HG02623 (cell line): ENCODE data around the gene PRRT3.
"Not testable (repeated sequence)": the region's sequence is repeated elsewhere in the genome, so short reads cannot be mapped to it uniquely, and the experiment has no call there.

Experiments
- ATAC-seq: cut with Tn5 transposase; IDR thresholded peaks from one replicate; pipeline ENCODE4 v1.9.1; 2021; ENCODE audit warnings: moderate library complexity; ENCODE audit not compliant: unreplicated experiment

Gene PRRT3

GRCh38 chr3:9947025-9947995 is 4.9 kb downstream of the PRRT3 start:
- no peak for ATAC-seq

DNA sequence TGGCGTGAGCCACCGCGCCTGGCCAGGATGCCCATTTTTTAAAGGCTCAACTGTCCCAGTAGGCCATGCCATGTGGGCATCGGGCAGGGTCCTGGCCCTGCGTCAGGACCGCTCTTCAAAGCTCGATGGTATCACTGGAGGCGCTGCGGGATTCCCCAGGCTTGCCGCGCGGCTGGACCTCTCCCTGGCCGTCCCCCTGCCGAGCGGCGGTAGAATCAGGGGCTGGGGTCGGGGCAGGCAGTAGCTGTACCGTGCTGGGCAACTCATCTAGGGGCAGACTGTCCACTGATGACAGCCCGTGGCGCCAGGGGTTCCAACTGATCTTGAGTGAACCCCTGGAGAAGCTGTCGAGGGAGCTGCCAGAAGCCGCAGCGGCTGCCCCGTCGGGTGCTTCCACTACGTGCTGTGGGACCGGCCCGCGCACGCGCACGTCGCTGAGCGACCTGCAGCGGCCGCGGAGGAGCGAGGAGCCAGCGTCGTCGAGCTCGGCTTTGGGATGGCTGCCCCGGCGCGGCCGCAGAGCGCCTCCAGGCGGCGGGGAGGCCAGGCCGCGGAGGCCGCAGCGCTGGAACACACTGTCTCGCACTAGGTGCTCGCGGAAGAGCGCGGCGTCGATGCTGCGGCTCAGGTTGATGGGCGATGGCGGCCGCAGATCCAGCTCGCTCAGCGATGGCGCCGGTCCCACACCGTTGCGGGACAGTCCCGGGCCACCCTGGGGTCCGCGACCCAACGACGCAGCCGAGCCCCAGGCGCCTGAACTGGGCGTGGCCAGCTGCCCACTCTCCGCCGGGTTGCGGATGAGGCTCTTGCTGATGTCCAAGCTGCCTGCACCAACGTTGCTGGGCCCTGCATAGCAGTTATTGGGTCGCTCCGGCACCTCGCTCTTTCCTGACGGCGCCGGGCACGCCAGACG is 5.8 kb downstream of the PRRT3 start:
- no peak for ATAC-seq

DNA sequence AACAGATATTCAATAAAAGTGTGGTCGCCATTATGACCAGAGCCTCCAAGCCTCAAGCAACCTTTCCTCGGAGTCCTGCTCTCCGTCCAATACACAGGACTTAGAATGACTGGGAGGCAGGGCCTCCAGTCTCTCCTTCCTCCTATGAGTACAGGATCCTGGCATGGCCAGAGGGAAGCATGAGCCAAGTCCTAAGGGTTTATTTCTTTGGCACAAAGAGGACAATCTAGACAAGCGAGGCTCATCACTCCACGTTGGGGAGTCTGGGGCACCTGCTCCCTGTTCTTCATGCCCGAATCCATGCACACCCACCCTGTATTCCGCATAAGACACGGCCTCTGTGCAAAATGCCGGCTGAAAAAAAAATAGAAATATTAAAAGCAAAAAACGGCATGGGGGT is 6.8 kb downstream of the PRRT3 start:
- ATAC-seq, result no peak

DNA sequence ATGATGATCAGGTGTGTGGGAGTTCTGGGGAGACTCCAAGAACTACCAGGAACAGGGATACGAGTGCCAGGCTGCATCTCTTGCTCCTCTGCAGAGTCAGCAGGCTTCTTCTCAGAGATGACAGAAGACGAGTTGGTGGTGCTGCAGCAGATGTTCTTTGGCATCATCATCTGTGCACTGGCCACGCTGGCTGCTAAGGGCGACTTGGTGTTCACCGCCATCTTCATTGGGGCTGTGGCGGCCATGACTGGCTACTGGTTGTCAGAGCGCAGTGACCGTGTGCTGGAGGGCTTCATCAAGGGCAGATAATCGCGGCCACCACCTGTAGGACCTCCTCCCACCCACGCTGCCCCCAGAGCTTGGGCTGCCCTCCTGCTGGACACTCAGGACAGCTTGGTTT is 7.9 kb downstream of the PRRT3 start:
- no peak for ATAC-seq

DNA sequence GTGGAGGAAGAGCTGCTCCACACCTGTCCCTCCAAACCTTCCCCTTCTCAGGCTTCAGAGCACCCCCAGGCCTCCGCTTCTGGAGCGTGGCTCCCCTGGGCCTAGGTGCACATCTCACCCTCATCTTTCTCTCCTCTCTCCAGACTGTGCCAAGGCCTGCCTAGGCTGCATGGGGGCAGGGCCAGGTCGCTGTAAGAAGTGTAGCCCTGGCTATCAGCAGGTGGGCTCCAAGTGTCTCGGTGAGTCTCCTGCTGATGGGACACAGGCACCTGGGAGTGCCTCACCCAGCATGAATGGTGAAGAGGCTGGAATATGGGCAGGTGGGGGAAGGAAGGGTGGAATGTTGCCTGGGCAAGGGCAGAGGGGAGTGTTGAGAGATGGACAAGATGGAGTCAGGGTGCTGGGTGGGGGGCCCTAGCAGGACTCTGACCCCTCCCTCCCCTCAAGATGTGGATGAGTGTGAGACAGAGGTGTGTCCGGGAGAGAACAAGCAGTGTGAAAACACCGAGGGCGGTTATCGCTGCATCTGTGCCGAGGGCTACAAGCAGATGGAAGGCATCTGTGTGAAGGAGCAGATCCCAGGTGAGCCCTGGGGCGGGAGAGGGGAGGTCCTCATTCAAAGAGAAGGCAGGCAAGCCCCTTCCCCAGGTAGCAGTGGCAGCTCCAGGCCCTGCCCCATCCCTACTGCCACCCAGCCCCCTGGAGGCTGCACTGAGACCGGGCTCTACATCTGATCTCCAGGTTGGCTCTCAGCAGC is 9.1 kb downstream of the PRRT3 start:
- ATAC-seq, result no peak

DNA sequence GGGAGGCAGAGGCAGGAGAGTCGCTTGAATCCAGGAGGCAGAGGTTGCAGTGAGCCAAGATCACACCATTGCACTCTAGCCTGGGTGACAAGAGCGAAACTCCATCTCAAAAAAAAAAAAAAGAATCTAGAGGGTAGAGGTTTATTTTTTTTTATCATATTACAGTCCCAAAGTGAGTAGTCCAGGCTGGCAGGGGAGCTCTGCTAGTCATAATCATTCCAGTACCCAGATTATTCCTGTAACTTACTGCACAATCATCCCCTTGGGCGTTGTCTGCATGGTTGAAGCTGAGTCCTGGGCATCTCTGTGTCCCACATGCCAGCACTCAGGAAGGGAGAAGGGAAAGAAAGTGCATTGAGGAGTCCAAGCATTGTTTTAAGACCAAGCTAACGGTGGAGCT is 10.0 kb downstream of the PRRT3 start:
- ATAC-seq, result no peak

DNA sequence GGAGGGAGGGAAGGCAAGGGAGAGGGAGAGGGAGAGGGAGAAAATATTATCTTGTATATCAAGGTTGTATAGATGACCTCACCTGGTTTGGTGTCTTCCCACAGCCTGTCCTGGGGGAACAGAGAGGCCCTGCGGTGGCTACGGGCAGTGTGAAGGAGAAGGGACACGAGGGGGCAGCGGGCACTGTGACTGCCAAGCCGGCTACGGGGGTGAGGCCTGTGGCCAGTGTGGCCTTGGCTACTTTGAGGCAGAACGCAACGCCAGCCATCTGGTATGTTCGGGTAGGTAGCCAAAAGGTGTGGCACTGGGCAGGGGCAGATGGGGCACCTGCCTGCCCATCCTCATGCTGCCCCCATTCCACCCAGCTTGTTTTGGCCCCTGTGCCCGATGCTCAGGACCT is 11.5 kb downstream of the PRRT3 start:
- ATAC-seq, result no peak

DNA sequence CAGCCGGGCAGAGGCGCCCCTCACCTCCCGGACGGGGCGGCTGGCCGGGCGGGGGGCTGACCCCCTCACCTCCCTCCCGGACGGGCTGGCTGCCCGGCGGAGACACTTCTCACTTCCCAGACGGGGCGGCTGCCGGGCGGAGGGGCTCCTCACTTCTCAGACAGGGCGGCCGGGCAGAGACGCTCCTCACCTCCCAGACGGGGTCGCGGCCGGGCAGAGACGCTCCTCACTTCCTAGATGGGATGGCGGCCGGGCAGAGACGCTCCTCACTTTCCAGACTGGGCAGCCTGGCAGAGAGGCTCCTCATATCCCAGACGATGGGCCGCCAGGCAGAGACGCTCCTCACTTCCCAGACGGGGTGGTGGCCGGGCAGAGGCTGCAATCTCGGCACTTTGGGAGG is 12.3 kb downstream of the PRRT3 start:
- not testable (repeated sequence) for ATAC-seq

GRCh38 chr3:9938966-9939365 is 13.2 kb downstream of the PRRT3 start:
- no peak for ATAC-seq

DNA sequence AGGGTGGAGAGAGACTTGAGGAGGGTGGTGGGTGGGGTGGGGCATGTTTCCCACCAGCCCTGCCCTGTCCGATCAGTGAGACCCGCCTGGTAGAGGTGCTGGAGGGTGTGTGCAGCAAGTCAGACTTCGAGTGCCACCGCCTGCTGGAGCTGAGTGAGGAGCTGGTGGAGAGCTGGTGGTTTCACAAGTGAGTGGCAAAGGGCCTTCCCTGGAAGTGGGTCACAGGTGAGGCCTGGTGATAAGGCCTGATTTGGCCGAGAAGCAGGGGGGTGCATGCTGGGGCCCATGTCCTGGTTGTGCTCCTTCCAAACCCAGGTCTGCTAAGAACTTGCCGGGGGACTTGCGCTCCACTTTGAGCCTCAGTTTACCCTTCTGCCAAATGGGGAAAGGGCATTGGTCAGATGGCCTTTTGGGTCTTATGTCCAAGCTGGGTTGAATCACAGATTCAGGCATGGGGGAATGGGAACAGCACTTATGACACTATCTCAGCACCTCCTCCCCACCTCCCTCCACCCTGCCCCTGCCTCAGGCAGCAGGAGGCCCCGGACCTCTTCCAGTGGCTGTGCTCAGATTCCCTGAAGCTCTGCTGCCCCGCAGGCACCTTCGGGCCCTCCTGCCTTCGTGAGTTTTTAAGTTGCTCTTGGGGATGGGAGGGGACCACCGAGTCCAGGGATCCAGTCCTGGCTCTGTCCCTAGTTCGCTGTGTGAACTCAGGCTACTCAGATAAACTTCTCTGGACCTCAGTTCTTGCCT is 14.5 kb downstream of the PRRT3 start:
- no peak for ATAC-seq

DNA sequence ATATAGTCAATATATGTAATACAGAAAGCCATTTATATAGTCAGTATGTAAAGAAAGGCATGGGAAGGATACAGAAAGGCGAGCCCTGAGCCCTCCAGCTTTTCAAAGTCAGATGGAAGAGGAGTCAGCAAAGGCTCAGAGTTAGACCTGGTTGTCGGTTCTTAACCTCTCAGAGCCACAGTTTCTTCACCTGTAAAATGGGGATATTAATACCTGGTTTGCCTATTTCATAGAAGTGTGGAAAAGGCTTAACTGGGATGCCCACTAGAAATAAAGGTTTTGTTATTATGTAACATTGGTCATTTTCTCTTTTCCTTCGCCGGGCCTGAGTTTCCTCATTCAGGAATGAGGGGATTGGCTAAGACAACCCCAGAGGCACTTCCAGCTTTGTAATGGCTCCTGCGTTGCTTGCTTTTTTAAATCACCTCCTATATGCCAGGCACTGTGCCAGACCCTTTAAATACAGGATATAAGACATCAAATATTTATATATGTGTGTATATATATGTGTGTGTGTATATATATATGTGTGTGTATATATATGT is 16.2 kb downstream of the PRRT3 start:
- no peak for ATAC-seq

DNA sequence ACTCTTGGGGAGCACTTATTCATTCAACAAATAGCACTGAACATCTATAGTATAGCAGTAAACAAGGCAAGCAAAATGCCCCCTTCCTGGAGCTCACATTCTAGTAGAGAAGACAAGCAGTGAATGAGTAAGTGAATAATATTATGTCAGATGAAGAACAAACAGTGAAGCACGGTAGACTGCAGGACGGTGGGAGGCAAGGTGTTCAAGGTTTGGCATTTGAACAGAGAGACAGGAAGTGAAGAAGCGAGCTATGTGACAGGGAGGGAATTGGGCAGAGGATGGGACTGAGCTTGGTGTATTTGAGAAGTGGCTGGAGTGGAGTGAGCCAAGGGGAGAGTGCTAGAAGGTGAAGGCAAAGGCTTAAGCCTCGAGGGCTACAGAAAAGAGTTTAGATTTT is 17.2 kb downstream of the PRRT3 start:
- no peak for ATAC-seq

DNA sequence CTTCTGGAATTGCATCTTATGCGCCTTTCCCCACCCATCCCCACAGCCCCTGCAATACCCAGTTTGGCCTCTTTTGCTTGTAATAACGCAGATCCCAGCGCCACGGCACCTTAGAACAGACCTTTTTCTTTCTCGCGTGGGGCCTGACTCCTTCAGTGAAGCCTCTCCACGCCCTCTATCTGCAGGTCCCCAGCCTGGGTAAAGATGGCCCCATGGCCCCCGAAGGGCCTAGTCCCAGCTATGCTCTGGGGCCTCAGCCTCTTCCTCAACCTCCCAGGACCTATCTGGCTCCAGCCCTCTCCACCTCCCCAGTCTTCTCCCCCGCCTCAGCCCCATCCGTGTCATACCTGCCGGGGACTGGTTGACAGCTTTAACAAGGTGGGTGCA is 18.0 kb downstream of the PRRT3 start:
- ATAC-seq, result no peak

- ATAC-seq, result peak; percentile 82
Observed at GRCh38 chr3:9933561-9934234, 18.5 kb downstream of the PRRT3 start, which contains the start of gene CRELD1. CRELD1 (plus strand) TSS chr3:9933834; CDS start chr3:9934439, 605 bp downstream.

DNA sequence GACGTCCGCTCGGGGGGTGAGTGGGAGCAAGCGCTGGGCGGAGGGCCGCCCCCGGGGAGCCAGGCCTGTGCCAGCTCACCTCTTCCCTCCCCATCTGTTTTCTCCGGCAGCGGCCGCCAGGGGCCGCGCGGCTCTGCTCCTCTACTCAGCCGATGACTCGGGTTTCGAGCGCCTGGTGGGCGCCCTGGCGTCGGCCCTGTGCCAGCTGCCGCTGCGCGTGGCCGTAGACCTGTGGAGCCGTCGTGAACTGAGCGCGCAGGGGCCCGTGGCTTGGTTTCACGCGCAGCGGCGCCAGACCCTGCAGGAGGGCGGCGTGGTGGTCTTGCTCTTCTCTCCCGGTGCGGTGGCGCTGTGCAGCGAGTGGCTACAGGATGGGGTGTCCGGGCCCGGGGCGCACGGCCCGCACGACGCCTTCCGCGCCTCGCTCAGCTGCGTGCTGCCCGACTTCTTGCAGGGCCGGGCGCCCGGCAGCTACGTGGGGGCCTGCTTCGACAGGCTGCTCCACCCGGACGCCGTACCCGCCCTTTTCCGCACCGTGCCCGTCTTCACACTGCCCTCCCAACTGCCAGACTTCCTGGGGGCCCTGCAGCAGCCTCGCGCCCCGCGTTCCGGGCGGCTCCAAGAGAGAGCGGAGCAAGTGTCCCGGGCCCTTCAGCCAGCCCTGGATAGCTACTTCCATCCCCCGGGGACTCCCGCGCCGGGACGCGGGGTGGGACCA is 19.2 kb downstream of the PRRT3 start:
- ATAC-seq, result peak; percentile 54

DNA sequence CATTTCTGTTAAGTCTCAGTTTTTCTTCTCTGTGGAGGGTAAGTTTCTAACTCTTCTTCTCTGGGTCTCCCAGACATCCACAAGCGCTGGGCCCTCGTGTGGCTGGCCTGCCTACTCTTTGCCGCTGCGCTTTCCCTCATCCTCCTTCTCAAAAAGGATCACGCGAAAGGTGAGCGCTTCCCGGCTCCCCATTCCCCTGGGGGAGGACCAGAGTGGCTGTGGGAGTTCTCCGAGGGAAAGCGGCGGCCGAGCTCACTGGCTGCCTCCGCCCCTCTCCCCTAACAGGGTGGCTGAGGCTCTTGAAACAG is 19.7 kb downstream of the PRRT3 start:
- ATAC-seq, result no peak

DNA sequence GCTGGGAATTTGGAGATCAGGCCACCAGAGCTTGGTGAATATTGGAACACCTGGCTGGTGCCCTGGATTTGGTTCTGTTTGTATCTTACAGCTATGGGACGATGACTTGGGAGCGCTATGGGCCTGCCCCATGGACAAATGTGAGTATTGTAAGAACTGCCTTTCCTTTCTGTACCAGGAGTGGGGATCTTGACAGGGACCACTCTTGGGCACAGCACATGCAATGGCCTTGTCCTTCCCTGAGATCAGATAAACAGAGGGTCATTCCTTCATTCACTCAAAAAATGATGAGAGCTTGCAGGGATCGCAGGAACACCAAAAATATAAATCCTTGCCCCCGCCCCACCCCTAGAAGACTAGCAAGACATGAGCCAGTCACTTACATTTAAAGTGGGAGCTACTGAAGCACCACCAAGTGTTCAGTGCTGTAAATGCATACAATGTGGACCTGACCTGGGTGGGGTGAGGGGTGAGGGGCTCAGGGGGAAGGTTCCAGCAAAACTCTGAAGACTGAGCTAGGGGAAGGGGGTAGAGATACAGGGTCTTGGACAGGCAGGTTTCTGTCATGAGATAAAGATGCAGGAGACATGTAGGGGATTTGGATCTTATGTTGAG is 21.3 kb downstream of the PRRT3 start:
- no peak for ATAC-seq

DNA sequence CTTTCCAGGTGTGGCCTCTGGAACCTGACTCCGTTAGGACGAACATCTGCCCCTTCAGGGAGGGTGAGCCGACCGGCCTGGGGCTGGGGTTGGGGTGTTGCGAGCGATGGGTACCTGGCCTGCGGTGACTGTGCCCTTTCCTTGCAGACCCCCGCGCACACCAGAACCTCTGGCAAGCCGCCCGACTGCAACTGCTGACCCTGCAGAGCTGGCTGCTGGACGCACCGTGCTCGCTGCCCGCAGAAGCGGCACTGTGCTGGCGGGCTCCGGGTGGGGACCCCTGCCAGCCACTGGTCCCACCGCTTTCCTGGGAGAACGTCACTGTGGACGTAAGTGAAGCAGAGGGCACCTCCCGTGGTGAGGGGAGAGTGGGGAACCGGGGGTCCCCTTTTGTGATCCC is 24.1 kb downstream of the PRRT3 start:
- no peak for ATAC-seq
